IMR-90 (cell line): Measurements from ENCODE around the gene HLX. TPM values are rescaled to one million over a fixed set of nuclear protein-coding genes. Genes with fewer than 3 reads are reported as not detected.

ENCODE experiments used
- ATAC-seq: fragments of 200-7000 bp; cut with Tn5 transposase; 2 replicates; pipeline ENCODE4 v1.9.1; 2020; ENCODE audit warnings: low read depth, mild to moderate bottlenecking, moderate library complexity
- BruUV-seq: library from RNA; stranded (reverse); fragments of 400-500 nt; replicated peaks from 2 replicates; lab custom pipeline; 2021; lab: Mats Ljungman, UMichigan
- CTCF ChIA-PET: fragments of 300-600 bp; formaldehyde crosslinking; extraction: SDS; loops from one replicate; lab custom pipeline; 2021; ENCODE audit warnings: antibody characterized with exemption; lab: Yijun Ruan, JAX
- POLR2A ChIA-PET: fragments of 300-600 bp; sonication (Branson Sonifier 250); formaldehyde crosslinking; loops from one replicate; lab custom pipeline; 2022; ENCODE audit warnings: antibody characterized with exemption; ENCODE audit not compliant: unreplicated experiment; lab: Charles Lee
- DNase-seq: peaks from one replicate; pipeline ENCODE4 v3.0.0; 2013
- H2AFZ ChIP-seq: replicated peaks from 2 replicates; pipeline ENCODE3; 2013; ENCODE audit warnings: low read length, mild to moderate bottlenecking; ENCODE audit not compliant: poor library complexity
- H2AK5ac ChIP-seq: 2 replicates; pipeline ENCODE4 v1.6.1; 2013; ENCODE audit warnings: low read depth, low read length, inconsistent platforms
- H2AK9ac ChIP-seq: replicated peaks from 2 replicates; pipeline ENCODE3; 2013; ENCODE audit warnings: mild to moderate bottlenecking, low read depth, low read length, moderate library complexity; ENCODE audit not compliant: poor library complexity
- H2BK120ac ChIP-seq: 2 replicates; pipeline ENCODE4 v1.6.1; 2013; ENCODE audit warnings: low read depth, low read length, inconsistent platforms
- H2BK15ac ChIP-seq: 3 replicates; pipeline ENCODE4 v1.6.1; 2013; ENCODE audit warnings: low read depth, low read length, inconsistent platforms
- H2BK20ac ChIP-seq: 2 replicates; pipeline ENCODE4 v1.6.1; 2013; ENCODE audit warnings: low read depth, mild to moderate bottlenecking, inconsistent platforms, low read length, moderate library complexity
- H2BK5ac ChIP-seq: 2 replicates; pipeline ENCODE4 v1.6.1; 2013; ENCODE audit warnings: mild to moderate bottlenecking, low read depth, low read length, inconsistent platforms; ENCODE audit not compliant: poor library complexity, severe bottlenecking
- H3K14ac ChIP-seq: replicated peaks from 2 replicates; pipeline ENCODE4 v1.6.1; 2013; ENCODE audit warnings: low read depth, low read length, inconsistent platforms
- H3K18ac ChIP-seq: 2 replicates; pipeline ENCODE4 v1.6.1; 2013; ENCODE audit warnings: low read depth, low read length, control low read depth
- H3K23ac ChIP-seq: 2 replicates; pipeline ENCODE4 v1.6.1; 2013; ENCODE audit warnings: low read depth, low read length, inconsistent platforms
- H3K27ac ChIP-seq: 2 replicates; pipeline ENCODE4 v1.5.1; 2013; ENCODE audit warnings: mild to moderate bottlenecking, control low read depth, low read length; ENCODE audit not compliant: insufficient read depth
- H3K27me3 ChIP-seq: 2 replicates; pipeline ENCODE4 v1.6.1; 2013; ENCODE audit warnings: low read length; ENCODE audit not compliant: control insufficient read depth, insufficient read depth
- H3K36me3 ChIP-seq: 2 replicates; pipeline ENCODE4 v1.6.1; 2013; ENCODE audit warnings: low read length, mixed read lengths; ENCODE audit not compliant: control insufficient read depth, insufficient read depth
- H3K4ac ChIP-seq: 2 replicates; pipeline ENCODE4 v1.6.1; 2013; ENCODE audit warnings: low read depth, low read length, inconsistent platforms
- H3K4me1 ChIP-seq: 2 replicates; pipeline ENCODE4 v1.6.1; 2013; ENCODE audit warnings: low read length, mixed read lengths; ENCODE audit not compliant: control insufficient read depth, insufficient read depth
- H3K4me2 ChIP-seq: 2 replicates; pipeline ENCODE4 v1.6.1; 2013; ENCODE audit warnings: low read depth, mild to moderate bottlenecking, control low read depth, low read length, moderate library complexity
- H3K4me3 ChIP-seq: 2 replicates; pipeline ENCODE4 v1.5.1; 2013; ENCODE audit warnings: low read depth, mild to moderate bottlenecking, control low read depth, low read length, moderate library complexity; ENCODE audit not compliant: insufficient read depth
- H3K56ac ChIP-seq: 2 replicates; pipeline ENCODE4 v1.6.1; 2013; ENCODE audit warnings: low read length, inconsistent platforms; ENCODE audit not compliant: insufficient read depth; ENCODE audit errors: extremely low read depth
- H3K79me1 ChIP-seq, 2 experiments: 2 replicates each; pipeline ENCODE4 v1.6.1; 2013; ENCODE audit warnings: low read length in 2 of 2, inconsistent platforms in 1 of 2, low read depth in 1 of 2
- H3K9ac ChIP-seq: 2 replicates; pipeline ENCODE4 v1.6.1; 2013; ENCODE audit warnings: low read depth, low read length, control low read depth
- H3K9me1 ChIP-seq: 2 replicates; pipeline ENCODE4 v1.6.1; 2013; ENCODE audit warnings: low read length, inconsistent platforms; ENCODE audit not compliant: insufficient read depth
- H3K9me3 ChIP-seq: 2 replicates; pipeline ENCODE4 v1.6.1; 2013; ENCODE audit warnings: low read length; ENCODE audit not compliant: control insufficient read depth, insufficient read depth
- H4K20me1 ChIP-seq: 2 replicates; pipeline ENCODE4 v1.6.1; 2013; ENCODE audit warnings: low read length, inconsistent platforms; ENCODE audit not compliant: insufficient read depth
- H4K5ac ChIP-seq: 2 replicates; pipeline ENCODE4 v1.6.1; 2013; ENCODE audit warnings: mild to moderate bottlenecking, low read depth, low read length, control low read depth
- H4K8ac ChIP-seq, 2 experiments: 2 replicates each; pipeline ENCODE4 v1.6.1; 2013; ENCODE audit warnings: low read depth in 2 of 2, low read length in 2 of 2, control low read depth in 1 of 2, inconsistent platforms in 1 of 2
- H4K91ac ChIP-seq: 2 replicates; pipeline ENCODE4 v1.6.1; 2013; ENCODE audit warnings: low read depth, low read length, inconsistent platforms; ENCODE audit not compliant: insufficient read depth
- BHLHE40 ChIP-seq: fragments of 150-350 bp; IDR thresholded peaks from 2 replicates; pipeline ENCODE4 v1.6.1; 2016; ENCODE audit warnings: mild to moderate bottlenecking, low read depth, low read length
- CHD1 ChIP-seq: IDR thresholded peaks from 2 replicates; pipeline ENCODE4 v1.6.1; 2012; ENCODE audit warnings: low read depth, low read length, improper control_type of control experiment
- CTCF ChIP-seq: conservative IDR thresholded peaks from 2 replicates; pipeline ENCODE4 v1.5.1; 2012; ENCODE audit warnings: mild to moderate bottlenecking, low read depth, low read length, improper control_type of control experiment
- FOS ChIP-seq: fragments of 150-350 bp; IDR thresholded peaks from 2 replicates; pipeline ENCODE4 v1.6.1; 2016; ENCODE audit warnings: low read depth, low read length
- RAD21 ChIP-seq: IDR thresholded peaks from 2 replicates; pipeline ENCODE4 v1.6.1; 2012; ENCODE audit warnings: low read length, improper control_type of control experiment
- SMC3 ChIP-seq: fragments of 150-350 bp; IDR thresholded peaks from 2 replicates; pipeline ENCODE4 v1.6.1; 2016; ENCODE audit warnings: low read depth, mild to moderate bottlenecking, antibody characterized with exemption, low read length, moderate library complexity
- WGBS, 2 experiments: methylation state at CpG; one replicate each; pipeline versions ENCODE4 v1.1.5 to v1.1.7; 2013; ENCODE audit warnings: missing lambda C conversion rate in 2 of 2; ENCODE audit not compliant: insufficient read length in 1 of 2; ENCODE audit errors: extremely low coverage in 2 of 2; 5-methylcytosine and 5-hydroxymethylcytosine counted together
- dilution Hi-C: fragments of 300-500 bp; cut with HindIII; formaldehyde crosslinking; loops from one replicate; pipeline ENCODE4 v1.14.3; 2018; ENCODE audit warnings: low sequenced_read_pairs; ENCODE audit not compliant: unreplicated experiment
- in situ Hi-C: fragments of 300-500 bp; cut with MboI; formaldehyde crosslinking; loops from 3 replicates; pipeline ENCODE4 v1.14.3; 2019; ENCODE audit warnings: low sequenced_read_pairs, inconsistent platforms, mixed read lengths
- intact Hi-C: fragments of 100-400 bp; cut with micrococcal nuclease; formaldehyde crosslinking; loops from 2 replicates; pipeline ENCODE4 v1.10.0; 2022
- polyA plus RNA-seq, 3 experiments: library from polyadenylated mRNA; depleted of rRNA; stranded (reverse); fragments of >200 nt; gene quantifications; 2 replicates each; pipeline ENCODE4 v1.2.3, GENCODE V29; 2012; ENCODE audit warnings: low replicate concordance in 1 of 3
- total RNA-seq: library from RNA; depleted of rRNA; stranded (reverse); fragments of >200 nt; gene quantifications from 2 replicates; pipeline ENCODE4 v1.2.3, GENCODE V29; 2012

Gene HLX
- total and polyA plus RNA-seq, 2 of the 4 experiments (the other 2 are of a cell fraction): 4.3 to 6.1 TPM

- TF ChIP-seq CHD1: no peak
Measured at GRCh38 chr1:220906561-220907334, 27.5 kb downstream of the HLX start (continued).

GRCh38 chr1:220908757-220909156 lies 29.5 kb downstream of the HLX start:
- no peaks in the 10 kb centered on the region for H3K9me3 ChIP-seq
- peaks cover 2% of the 10 kb centered on the region; the same call in 1 of the 2 replicates for H3K27me3 ChIP-seq
- WGBS, 2 experiments: no CpG with 5 or more reads among the region's 2 CpGs
- peak; percentile 44 for DNase-seq
- H3K4me2 ChIP-seq: no peak overlapping the region
- H2BK20ac ChIP-seq: no peak overlapping the region
- no peaks in the 10 kb centered on the region for H3K4me1 ChIP-seq
- BruUV-seq: no TSS peak
- no peak overlapping the region for H2AFZ ChIP-seq
- no peak overlapping the region for H4K91ac ChIP-seq
- H3K4ac ChIP-seq: no peak overlapping the region
- no peak overlapping the region for H2BK15ac ChIP-seq
- H3K23ac ChIP-seq: no peak overlapping the region
- dilution Hi-C loops: no loop called here
- H4K8ac ChIP-seq: no peak overlapping the region
- ChIA-PET POLR2A (no interaction called here), CTCF (interaction anchor here (0.6 to 1.5 kb wide), 4 partner anchors 47 to 645 kb away, joined by 3 to 4 read pairs (median 3); no protein-coding TSS in a partner anchor)
- intact Hi-C loops: loop anchor here (1.0 kb wide), 2 partner anchors 98 to 295 kb away; no protein-coding TSS in a partner anchor
- no peak overlapping the region for H3K14ac ChIP-seq
- no peaks in the 10 kb centered on the region for H3K79me1 ChIP-seq
- H2AK5ac ChIP-seq: no peak overlapping the region
- no peak overlapping the region for H3K9ac ChIP-seq
- H3K9me1 ChIP-seq: no peaks in the 10 kb centered on the region
- H3K56ac ChIP-seq: no peak overlapping the region
- TF ChIP-seq BHLHE40 (no peak), CTCF (peak; percentile 60), RAD21 (peak; percentile 75), SMC3 (peak; percentile 72), FOS (no peak)
- no peaks in the 10 kb centered on the region for H3K36me3 ChIP-seq
- no peak overlapping the region for H3K18ac ChIP-seq
- no peak overlapping the region for H3K27ac ChIP-seq
- H3K4me3 ChIP-seq: no peak overlapping the region
- H2BK120ac ChIP-seq: no peak overlapping the region
- H2BK5ac ChIP-seq: no peak overlapping the region
- in situ Hi-C loops: no loop called here
- H4K20me1 ChIP-seq: no peaks in the 10 kb centered on the region
- H2AK9ac ChIP-seq: no peak overlapping the region
- ATAC-seq: 0 out of 2 replicates have a peak, but pooled peaks have one; percentile 29
- H4K5ac ChIP-seq: no peak overlapping the region
